IPS-18a (cell line): ENCODE data around the gene SLC1A4.

Source experiments
- H3K27ac ChIP-seq: one replicate; pipeline ENCODE4 v1.5.1; 2013; ENCODE audit warnings: low read length
- H3K27me3 ChIP-seq: one replicate; pipeline ENCODE4 v1.6.1; 2013; ENCODE audit warnings: mild to moderate bottlenecking, low read length; ENCODE audit not compliant: control insufficient read depth, insufficient read depth
- H3K36me3 ChIP-seq: one replicate; pipeline ENCODE4 v1.6.1; 2013; ENCODE audit warnings: low read depth, low read length; ENCODE audit not compliant: control insufficient read depth
- H3K4me1 ChIP-seq: one replicate; pipeline ENCODE4 v1.6.1; 2013; ENCODE audit warnings: low read depth, low read length; ENCODE audit not compliant: control insufficient read depth
- H3K4me3 ChIP-seq: one replicate; pipeline ENCODE4 v1.5.1; 2013; ENCODE audit warnings: low read length
- H3K9ac ChIP-seq: one replicate; pipeline ENCODE4 v1.6.1; 2013; ENCODE audit warnings: mild to moderate bottlenecking, low read length, moderate library complexity
- H3K9me3 ChIP-seq: one replicate; pipeline ENCODE4 v1.6.1; 2013; ENCODE audit warnings: low read depth, low read length; ENCODE audit not compliant: control insufficient read depth

The SLC1A4 gene

GRCh38 chr2:65059071-65059470, 69.9 kb downstream of the SLC1A4 start:
- no peak overlapping the region for H3K9ac ChIP-seq
- H3K9me3 ChIP-seq, result no peaks in the 10 kb centered on the region
- H3K36me3 ChIP-seq, result no peaks in the 10 kb centered on the region
- H3K27ac ChIP-seq, result no peak overlapping the region
- H3K27me3 ChIP-seq, result peaks cover 4% of the 10 kb centered on the region
- no peak overlapping the region for H3K4me3 ChIP-seq
- H3K4me1 ChIP-seq, result no peaks in the 10 kb centered on the region

GRCh38 chr2:65061146-65061909, 72.1 kb downstream of the SLC1A4 start:
- no peak overlapping the region for H3K27ac ChIP-seq
- H3K36me3 ChIP-seq, result no peaks in the 10 kb centered on the region
- H3K27me3 ChIP-seq, result no peaks in the 10 kb centered on the region
- no peak overlapping the region for H3K4me3 ChIP-seq
- H3K4me1 ChIP-seq, result no peaks in the 10 kb centered on the region
- H3K9ac ChIP-seq, result no peak overlapping the region
- H3K9me3 ChIP-seq, result no peaks in the 10 kb centered on the region

DNA sequence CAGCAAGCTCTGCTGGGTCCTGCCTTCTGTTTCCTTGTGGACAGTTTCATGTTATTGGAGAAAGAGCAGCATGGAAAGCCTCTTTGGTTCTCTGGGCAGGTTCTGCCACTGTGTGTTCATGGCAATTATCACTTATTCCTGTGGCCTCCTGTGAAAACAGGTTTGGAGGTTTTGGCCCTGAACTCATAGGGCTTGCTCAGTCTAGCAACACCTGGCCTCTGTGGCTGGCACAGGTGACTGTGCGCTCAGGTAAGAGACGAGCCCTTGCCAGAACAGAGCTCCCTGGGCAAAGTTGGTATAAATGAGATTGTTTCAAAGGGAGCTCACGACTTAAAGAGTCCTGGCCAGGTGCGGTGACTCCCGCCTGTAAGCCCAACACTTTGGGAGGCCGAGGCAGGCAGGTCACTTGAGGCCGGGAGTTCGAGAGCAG, 72.7 kb downstream of the SLC1A4 start:
- Histone ChIP-seq H3K27ac (no peak overlapping the region), H3K36me3 (no peaks in the 10 kb centered on the region), H3K9me3 (no peaks in the 10 kb centered on the region), H3K27me3 (no peaks in the 10 kb centered on the region), H3K4me1 (no peaks in the 10 kb centered on the region), H3K9ac (no peak overlapping the region), H3K4me3 (no peak overlapping the region)

GRCh38 chr2:65062843-65063825, 73.9 kb downstream of the SLC1A4 start:
- no peak overlapping the region for H3K4me3 ChIP-seq
- H3K27me3 ChIP-seq, result no peaks in the 10 kb centered on the region
- no peak overlapping the region for H3K9ac ChIP-seq
- no peaks in the 10 kb centered on the region for H3K36me3 ChIP-seq
- no peaks in the 10 kb centered on the region for H3K9me3 ChIP-seq
- no peak overlapping the region for H3K27ac ChIP-seq
- no peaks in the 10 kb centered on the region for H3K4me1 ChIP-seq

DNA sequence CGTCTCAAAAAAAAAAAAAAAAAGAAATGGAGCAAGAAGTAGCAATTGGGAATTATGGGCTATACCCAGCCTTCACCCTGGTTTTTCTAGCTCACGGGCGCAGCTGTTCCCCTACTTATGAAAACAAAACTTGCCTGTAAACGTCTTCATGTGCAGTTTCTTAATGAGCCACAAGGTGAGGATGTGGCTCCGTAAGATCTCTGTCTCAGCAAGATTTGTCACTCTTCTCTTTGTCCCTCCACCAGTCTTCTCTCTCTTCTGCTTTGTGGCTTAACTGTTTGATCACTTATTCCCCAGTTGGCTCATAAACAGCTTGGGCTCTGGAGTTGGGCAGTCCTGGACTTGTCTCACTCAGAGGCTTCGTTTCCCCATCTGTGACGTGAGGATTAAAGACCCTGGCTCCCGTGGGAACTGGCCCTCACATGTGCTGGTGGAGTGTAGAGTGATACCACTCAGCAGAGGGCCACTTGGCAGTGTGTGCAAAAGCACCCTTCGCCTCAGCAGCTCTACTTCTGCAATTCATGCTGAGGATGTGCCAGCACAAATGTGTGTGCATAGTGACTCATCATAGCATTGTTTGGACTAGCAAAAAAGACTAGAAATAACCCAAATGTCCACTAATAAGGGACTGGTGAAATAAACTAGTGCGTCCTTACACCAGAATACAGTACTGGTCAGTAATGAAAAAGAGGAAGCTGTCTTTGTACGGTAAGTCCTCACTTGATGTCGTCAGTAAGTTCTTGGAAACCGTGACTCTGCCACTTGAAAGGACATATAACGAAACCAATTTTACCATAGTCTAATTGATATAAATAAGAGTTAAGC, 75.7 kb downstream of the SLC1A4 start:
- H3K4me1 ChIP-seq, result no peaks in the 10 kb centered on the region
- no peaks in the 10 kb centered on the region for H3K9me3 ChIP-seq
- H3K9ac ChIP-seq, result no peak overlapping the region
- peaks cover 2% of the 10 kb centered on the region for H3K36me3 ChIP-seq
- no peak overlapping the region for H3K4me3 ChIP-seq
- no peaks in the 10 kb centered on the region for H3K27me3 ChIP-seq
- H3K27ac ChIP-seq, result no peak overlapping the region

GRCh38 chr2:65067806-65068553, 78.8 kb downstream of the SLC1A4 start:
- no peak overlapping the region for H3K9ac ChIP-seq
- no peaks in the 10 kb centered on the region for H3K27me3 ChIP-seq
- H3K36me3 ChIP-seq, result peaks cover 29% of the 10 kb centered on the region
- no peak overlapping the region for H3K4me3 ChIP-seq
- H3K9me3 ChIP-seq, result no peaks in the 10 kb centered on the region
- no peaks in the 10 kb centered on the region for H3K4me1 ChIP-seq
- no peak overlapping the region for H3K27ac ChIP-seq

DNA sequence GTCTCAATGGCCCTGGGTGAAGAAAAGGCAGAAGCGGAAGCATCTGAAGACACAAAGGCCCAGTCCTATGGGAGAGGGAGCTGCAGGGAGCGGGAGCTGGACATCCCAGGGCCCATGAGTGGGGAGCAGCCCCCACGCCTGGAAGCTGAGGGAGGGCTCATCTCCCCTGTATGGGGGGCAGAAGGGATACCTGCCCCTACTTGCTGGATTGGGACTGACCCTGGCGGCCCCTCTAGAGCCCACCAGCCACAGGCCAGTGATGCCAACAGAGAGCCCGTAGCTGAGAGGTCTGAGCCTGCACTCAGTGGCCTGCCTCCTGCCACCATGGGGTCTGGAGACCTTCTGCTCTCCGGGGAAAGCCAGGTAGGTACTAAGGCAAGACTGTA, 80.2 kb downstream of the SLC1A4 start:
- Histone ChIP-seq H3K36me3 (peaks cover 43% of the 10 kb centered on the region), H3K4me3 (no peak overlapping the region), H3K9ac (no peak overlapping the region), H3K27me3 (no peaks in the 10 kb centered on the region), H3K4me1 (no peaks in the 10 kb centered on the region), H3K27ac (no peak overlapping the region), H3K9me3 (no peaks in the 10 kb centered on the region)

DNA sequence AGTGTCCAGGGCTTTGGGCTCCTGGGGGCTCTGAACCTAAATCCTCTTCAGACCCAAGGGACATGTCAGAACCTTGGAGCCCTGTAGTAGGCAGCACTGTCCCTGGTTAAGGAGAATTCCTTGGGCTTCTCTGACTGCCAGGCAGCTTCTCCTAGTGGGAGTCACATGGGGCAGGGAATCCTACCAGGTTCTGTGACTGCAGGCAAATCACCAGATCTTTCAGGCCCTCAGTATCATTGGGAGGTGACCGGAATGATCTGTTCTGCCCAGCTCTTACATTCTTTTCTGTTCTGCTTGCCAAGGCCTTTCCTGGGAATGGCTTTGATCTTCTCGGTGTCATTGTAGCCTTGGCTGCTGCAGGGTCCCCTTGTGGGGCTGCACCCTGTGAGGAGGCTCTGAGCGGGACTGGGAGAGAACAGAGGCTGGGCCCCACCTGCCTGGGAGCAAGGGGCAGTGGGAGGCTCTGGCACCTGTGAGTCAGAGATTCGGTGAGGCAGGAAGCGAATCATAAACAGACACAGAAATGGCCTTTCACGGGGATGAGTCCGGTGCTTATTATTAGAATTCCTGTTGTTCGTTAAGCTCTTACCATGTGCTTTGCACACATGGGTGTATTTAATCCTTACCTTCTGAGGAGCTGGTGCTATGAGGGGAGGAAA, 81.1 kb downstream of the SLC1A4 start:
- H3K36me3 ChIP-seq, result peaks cover 49% of the 10 kb centered on the region
- H3K4me3 ChIP-seq, result no peak overlapping the region
- H3K27me3 ChIP-seq, result no peaks in the 10 kb centered on the region
- peaks cover under 1% of the 10 kb centered on the region for H3K4me1 ChIP-seq
- H3K9me3 ChIP-seq, result no peaks in the 10 kb centered on the region
- no peak overlapping the region for H3K27ac ChIP-seq
- H3K9ac ChIP-seq, result no peak overlapping the region

- H3K4me1 ChIP-seq, result peaks cover 6% of the 10 kb centered on the region
- no peaks in the 10 kb centered on the region for H3K27me3 ChIP-seq
- no peak overlapping the region for H3K4me3 ChIP-seq
- peaks cover 49% of the 10 kb centered on the region for H3K36me3 ChIP-seq
- no peaks in the 10 kb centered on the region for H3K9me3 ChIP-seq
- no peak overlapping the region for H3K27ac ChIP-seq
- no peak overlapping the region for H3K9ac ChIP-seq
Measured at GRCh38 chr2:65070856-65071255, 81.7 kb downstream of the SLC1A4 start.

GRCh38 chr2:65071499-65072180, 82.4 kb downstream of the SLC1A4 start:
- no peak overlapping the region for H3K9ac ChIP-seq
- no peaks in the 10 kb centered on the region for H3K9me3 ChIP-seq
- no peak overlapping the region for H3K4me3 ChIP-seq
- H3K36me3 ChIP-seq, result peaks cover 49% of the 10 kb centered on the region
- no peak overlapping the region for H3K27ac ChIP-seq
- peaks cover 14% of the 10 kb centered on the region for H3K4me1 ChIP-seq
- H3K27me3 ChIP-seq, result no peaks in the 10 kb centered on the region
